ENCODE results near the gene SLF1.

Gene SLF1

GRCh38 chr5:94725142-94725541, 106.7 kb downstream of the SLF1 start:
- DNase-seq, result no peak

DNA sequence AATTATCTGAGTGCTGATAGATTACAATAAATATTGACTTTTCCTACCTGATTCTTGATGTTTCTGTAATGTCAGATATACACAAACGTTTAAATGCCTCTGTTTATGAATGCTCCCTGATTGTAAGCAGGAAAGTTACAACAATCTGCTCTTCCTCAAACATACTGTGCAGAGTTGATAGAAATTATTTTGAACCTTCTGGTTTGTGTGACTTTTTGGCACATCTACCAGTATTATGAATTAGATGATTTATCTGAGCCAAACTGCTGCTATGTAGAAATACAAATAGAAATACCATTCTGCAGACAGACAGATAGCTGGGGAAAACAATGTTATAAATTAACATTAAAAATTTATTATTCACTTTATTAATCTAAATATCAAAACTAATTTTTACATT, 113.0 kb downstream of the SLF1 start:
- DNase-seq, result no peak

GRCh38 chr5:94736498-94736897, 118.0 kb downstream of the SLF1 start:
- DNase-seq, result no peak

DNA sequence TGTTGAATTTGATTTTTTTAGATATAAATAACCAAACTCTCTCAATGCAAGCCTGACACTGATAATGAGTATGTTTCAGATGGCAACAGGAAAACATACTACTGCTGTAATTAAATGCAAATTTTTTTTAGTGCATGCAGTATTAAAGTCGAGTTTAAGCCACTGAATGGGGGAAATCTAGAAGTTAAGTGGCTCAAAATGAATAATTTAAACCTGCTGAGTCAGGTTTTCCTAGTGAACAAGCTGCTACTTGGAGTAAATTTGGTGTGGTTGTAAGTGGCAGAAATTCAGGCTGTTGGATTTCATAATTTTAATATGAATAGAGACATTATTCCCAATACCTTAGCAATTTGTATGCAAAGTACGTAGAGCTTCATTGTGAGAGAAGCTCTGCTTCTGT, 121.8 kb downstream of the SLF1 start:
- no peak for DNase-seq

DNA sequence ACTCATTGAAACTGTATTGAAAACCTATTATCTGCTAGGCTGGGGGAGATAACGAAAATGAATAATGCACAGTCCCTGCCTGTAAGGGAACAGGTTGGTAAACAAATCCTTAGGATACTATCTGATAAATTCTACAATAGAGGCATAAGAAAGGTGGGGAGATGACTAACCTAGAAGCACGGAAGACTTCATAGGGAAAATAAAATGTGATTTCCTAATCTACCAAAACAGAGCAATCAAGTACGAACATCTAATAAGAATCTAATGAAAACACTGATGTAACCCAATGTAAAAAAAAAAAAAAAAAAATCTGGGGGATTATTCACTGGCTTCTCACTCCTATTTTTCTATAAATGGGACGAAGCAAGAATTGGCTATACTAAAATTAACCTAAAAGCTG, 124.4 kb downstream of the SLF1 start:
- no peak for DNase-seq

DNA sequence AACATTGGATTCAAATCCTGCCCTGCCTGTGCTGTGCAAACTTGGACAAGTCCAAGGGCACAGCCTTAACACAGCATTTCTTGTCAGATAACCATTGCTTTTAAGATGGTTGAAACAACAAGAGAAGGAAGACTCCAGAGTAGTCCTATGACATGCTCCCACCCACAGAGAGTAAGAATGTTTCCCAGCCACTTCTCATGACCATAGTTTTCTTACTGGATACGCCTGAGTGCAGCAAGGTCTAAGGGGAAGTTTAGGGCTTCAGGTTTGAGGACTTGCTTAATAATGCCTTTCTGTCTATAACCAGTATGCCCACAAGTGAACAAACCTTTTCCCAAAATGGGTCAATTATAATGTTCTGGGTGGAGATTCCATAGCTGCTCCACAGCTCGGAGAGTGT, 126.4 kb downstream of the SLF1 start:
- DNase-seq, result no peak

- no peak for DNase-seq
Measured at GRCh38 chr5:94745786-94746730, 127.6 kb downstream of the SLF1 start.

DNA sequence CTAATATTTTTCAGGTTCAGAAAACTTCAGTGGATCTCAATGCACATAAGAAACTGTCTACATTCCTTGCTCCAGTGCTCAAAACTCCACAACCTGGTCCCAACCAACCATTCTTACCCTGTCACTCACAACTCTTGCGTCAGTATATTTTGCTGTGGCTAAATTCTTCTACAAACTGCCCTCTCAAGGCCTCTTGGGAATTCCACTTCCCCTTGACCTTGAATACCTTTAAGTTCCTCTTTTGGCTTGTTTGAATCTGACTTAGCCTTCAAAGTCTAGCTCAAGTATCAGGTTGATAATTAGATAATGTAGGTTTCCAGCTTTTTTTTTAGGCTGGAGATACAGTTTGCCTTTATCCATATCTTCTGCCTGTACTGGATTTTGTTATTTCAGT, 128.3 kb downstream of the SLF1 start:
- no peak for DNase-seq

Measured in CD4-positive, alpha-beta T cell treated with Interferon gamma for 1 hour (primary cell).